Tibial artery (tissue), 4 donors: ENCODE results near the gene CORO2B.

Experiments
- DNase-seq, 2 donors: peaks; one replicate each; pipeline ENCODE4 v3.0.0-alpha.2; 2019
- H3K27ac ChIP-seq, 2 donors: fragments of 200-600 bp; sonication (generic) in 1 of 2; 1 replicate in 1 of 2; 2 replicates in 1 of 2; pipeline ENCODE4 v1.5.1; 2018 to 2019; ENCODE audit warnings: mild to moderate bottlenecking in 1 of 2
- H3K27me3 ChIP-seq, 2 donors: fragments of 200-600 bp; sonication (generic) in 1 of 2; one replicate each; pipeline versions ENCODE4 v1.5.1 to v1.6.0; 2016 to 2019
- H3K36me3 ChIP-seq, 3 donors: fragments of 200-600 bp; sonication (generic) in 2 of 3; one replicate each; pipeline ENCODE4 v1.5.1; 2016 to 2019; ENCODE audit warnings: mild to moderate bottlenecking in 2 of 3
- H3K4me1 ChIP-seq, 4 donors: fragments of 200-600 bp; sonication (generic) in 2 of 4; 1 replicate in 3 of 4; 2 replicates in 1 of 4; pipeline ENCODE4 v1.5.1; 2016 to 2019
- H3K4me3 ChIP-seq, 2 donors: fragments of 200-600 bp; sonication (generic) in 1 of 2; 1 replicate in 1 of 2; 2 replicates in 1 of 2; pipeline ENCODE4 v1.5.1; 2018 to 2019; ENCODE audit warnings: mild to moderate bottlenecking in 2 of 2
- H3K9me3 ChIP-seq, 3 donors: fragments of 200-600 bp; sonication (generic) in 1 of 3; one replicate each; pipeline ENCODE4 v1.5.1; 2016 to 2019
- intact Hi-C: fragments of 100-400 bp; cut with DNase I; formaldehyde crosslinking; loops from one replicate; pipeline ENCODE4 v1.15.0; 2023; ENCODE audit warnings: low total_unique reads
- TF ChIP-seq, protein P1 (sequence below), 2 experiments: fragments of 200-600 bp in 1 of 2; fragments of 450-650 bp in 1 of 2; IDR thresholded peaks; one replicate each; pipeline ENCODE4 v1.5.1; 2017 to 2019; ENCODE audit warnings: antibody characterized with exemption in 2 of 2, mild to moderate bottlenecking in 1 of 2, moderate library complexity in 1 of 2

Gene CORO2B

DNA sequence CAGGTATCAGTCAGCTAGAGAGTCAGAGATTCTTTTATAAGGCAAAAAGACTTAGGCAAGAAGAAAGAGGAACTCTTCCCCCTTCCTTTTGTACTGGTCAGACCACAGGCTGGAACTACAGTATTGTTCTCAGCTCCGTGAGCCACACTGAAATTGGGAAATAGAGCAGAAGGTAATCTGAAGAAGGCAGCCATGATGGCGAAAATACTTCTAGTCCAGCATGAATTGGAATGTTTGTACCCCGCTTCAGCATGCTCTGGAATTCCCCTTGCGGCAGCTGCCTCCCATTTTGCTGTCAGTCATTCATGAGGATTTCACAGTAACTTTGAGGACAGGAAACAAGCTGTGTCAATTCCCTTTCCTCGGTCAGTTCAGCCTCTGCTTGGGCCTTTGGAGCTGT is 96.2 kb downstream of the CORO2B start:
- DNase-seq: peak in 1 of 2 donors; percentile 33
- no peaks in the 10 kb centered on the region for H3K36me3 ChIP-seq
- H3K27ac ChIP-seq: no peak overlapping the region
- H3K9me3 ChIP-seq: no peaks in the 10 kb centered on the region
- H3K4me3 ChIP-seq: no peak overlapping the region
- H3K4me1 ChIP-seq: no peaks in the 10 kb centered on the region
- H3K27me3 ChIP-seq: peaks cover 0 to 6% of the 10 kb centered on the region in 2 donors
- TF ChIP-seq, protein P1, sequence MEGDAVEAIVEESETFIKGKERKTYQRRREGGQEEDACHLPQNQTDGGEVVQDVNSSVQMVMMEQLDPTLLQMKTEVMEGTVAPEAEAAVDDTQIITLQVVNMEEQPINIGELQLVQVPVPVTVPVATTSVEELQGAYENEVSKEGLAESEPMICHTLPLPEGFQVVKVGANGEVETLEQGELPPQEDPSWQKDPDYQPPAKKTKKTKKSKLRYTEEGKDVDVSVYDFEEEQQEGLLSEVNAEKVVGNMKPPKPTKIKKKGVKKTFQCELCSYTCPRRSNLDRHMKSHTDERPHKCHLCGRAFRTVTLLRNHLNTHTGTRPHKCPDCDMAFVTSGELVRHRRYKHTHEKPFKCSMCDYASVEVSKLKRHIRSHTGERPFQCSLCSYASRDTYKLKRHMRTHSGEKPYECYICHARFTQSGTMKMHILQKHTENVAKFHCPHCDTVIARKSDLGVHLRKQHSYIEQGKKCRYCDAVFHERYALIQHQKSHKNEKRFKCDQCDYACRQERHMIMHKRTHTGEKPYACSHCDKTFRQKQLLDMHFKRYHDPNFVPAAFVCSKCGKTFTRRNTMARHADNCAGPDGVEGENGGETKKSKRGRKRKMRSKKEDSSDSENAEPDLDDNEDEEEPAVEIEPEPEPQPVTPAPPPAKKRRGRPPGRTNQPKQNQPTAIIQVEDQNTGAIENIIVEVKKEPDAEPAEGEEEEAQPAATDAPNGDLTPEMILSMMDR (IDR thresholded peaks at IDR 0.05): no peak
- intact Hi-C loops: loop anchor here (2.0 to 5.0 kb wide), 3 partner anchors 118 to 422 kb away; no protein-coding TSS in a partner anchor

DNA sequence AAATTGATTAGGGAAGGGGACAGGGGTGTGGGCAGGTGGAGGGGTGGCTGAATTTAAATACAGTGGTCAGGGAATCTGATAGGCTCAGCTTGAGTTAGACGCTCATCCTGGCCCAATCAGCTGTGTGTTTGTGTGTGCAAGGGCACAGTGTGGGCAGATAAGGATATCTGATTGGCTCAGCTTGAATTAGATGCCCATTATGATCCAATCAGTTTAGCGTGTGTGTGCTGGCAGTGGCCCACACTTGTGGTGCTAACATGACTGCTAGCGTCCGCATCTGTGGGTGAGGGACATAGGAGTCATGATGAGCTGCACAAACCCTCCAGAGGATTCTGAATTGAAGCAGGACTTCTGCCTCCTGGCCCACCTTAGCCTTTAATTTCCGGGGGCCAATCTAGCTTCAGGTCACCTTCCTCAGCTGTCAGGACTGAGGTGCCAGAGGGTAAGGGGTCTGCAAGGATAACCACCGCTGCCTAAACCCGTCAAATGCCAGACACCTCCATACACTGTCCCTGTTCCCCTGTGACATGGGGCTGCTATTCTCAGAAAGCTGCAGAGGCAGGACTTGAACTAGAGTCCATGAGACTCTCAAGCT is 97.3 kb downstream of the CORO2B start:
- DNase-seq: peak in 1 of 2 donors; percentile 24
- intact Hi-C loops: loop anchor here (5.0 kb wide), 1 partner anchor 369 kb away; no protein-coding TSS in a partner anchor

DNA sequence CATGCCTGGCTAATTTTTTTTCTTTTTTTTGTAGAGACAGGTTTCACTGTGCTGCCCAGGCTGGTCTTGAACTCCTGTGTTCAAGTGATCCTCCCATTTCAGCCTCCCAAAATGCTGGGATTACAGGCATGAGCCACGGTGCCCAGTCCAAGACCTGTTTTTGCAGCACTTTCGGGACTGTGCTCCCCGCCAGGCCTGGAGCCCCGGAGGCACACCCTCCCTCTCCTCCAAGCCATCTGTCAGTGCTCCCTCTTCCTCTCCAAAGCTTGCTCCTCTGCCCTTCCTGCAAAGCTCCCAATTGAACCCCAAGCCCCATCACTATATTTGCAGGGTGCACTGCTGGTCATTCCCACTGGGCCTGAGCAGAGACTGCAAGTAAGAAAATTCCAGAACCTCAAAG is 98.1 kb downstream of the CORO2B start:
- Histone ChIP-seq H3K36me3 (no peaks in the 10 kb centered on the region), H3K4me3 (no peak overlapping the region), H3K4me1 (no peaks in the 10 kb centered on the region), H3K27ac (no peak overlapping the region), H3K27me3 (peaks cover 0 to 6% of the 10 kb centered on the region in 2 donors), H3K9me3 (no peaks in the 10 kb centered on the region)
- no peak for DNase-seq
- TF ChIP-seq, protein P1 (IDR thresholded peaks at IDR 0.05): no peak
- intact Hi-C loops: loop anchor here (5.0 kb wide), 1 partner anchor 370 kb away; no protein-coding TSS in a partner anchor

More for the DNA sequence above, 97.3 kb downstream of the CORO2B start:
- TF ChIP-seq, protein P1 (IDR thresholded peaks at IDR 0.05): no peak
- H3K4me3 ChIP-seq: no peak overlapping the region
- H3K4me1 ChIP-seq: no peaks in the 10 kb centered on the region
- no peak overlapping the region for H3K27ac ChIP-seq
- H3K9me3 ChIP-seq: no peaks in the 10 kb centered on the region
- no peaks in the 10 kb centered on the region for H3K36me3 ChIP-seq
- peaks cover 0 to 6% of the 10 kb centered on the region in 2 donors for H3K27me3 ChIP-seq

DNA sequence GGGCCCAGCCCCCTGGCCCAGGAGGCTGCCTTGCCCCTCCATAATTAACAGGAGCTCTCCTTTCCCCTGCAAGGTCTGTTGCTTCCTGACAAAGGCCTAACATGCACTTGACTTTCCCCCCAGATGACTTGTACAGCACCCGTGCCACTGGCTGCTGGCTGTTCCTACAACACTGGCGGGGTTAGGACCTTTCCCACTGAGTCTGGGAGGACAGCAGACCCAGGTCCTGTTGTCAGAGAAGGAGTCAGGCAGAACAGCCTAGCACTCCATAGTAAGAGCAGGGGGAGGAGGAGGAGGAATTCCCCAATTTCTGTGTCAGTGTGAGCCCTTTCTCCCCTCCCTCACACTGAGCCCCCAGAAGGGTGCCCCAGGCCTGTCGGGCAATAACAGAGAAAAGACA is 99.2 kb downstream of the CORO2B start:
- peak in 1 of 2 donors; percentile 33 for DNase-seq
- H3K4me1 ChIP-seq: no peaks in the 10 kb centered on the region

DNA sequence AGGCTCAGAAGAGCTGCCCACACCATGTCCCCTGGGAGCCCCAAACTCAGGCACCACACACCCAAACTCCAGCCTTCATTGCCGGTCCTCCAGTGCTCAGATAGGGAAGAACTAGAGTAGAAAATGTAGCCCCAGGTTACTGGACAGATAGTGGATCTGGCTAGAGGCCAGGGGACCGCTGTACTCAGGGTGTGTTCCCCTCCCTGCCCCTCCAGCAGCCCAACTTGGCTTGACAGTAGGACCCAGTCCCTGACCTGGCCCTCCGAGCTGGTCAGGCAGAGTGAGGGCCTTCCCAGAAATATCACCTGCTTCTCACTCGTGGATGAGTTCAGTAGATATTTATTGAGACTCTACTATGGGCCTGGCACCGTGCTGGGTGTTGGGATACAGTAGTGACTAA is 100.0 kb downstream of the CORO2B start:
- TF ChIP-seq, protein P1 (IDR thresholded peaks at IDR 0.05): no peak
- H3K4me1 ChIP-seq: no peaks in the 10 kb centered on the region

More for the DNA sequence above, 99.2 kb downstream of the CORO2B start:
- H3K27me3 ChIP-seq: peaks cover 0 to 5% of the 10 kb centered on the region in 2 donors
- no peak overlapping the region for H3K27ac ChIP-seq
- TF ChIP-seq, protein P1 (IDR thresholded peaks at IDR 0.05): no peak
- no peaks in the 10 kb centered on the region for H3K36me3 ChIP-seq
- no peaks in the 10 kb centered on the region for H3K9me3 ChIP-seq
- H3K4me3 ChIP-seq: no peak overlapping the region
- intact Hi-C loops: loop anchor here (5.0 kb wide), 1 partner anchor 371 kb away; no protein-coding TSS in a partner anchor

More for the DNA sequence above, 100.0 kb downstream of the CORO2B start:
- Histone ChIP-seq H3K9me3 (no peaks in the 10 kb centered on the region), H3K27me3 (no peaks in the 10 kb centered on the region), H3K36me3 (no peaks in the 10 kb centered on the region), H3K27ac (no peak overlapping the region), H3K4me3 (no peak overlapping the region)
- peak in 1 of 2 donors; percentile 51 for DNase-seq
- intact Hi-C loops: loop anchor here (5.0 kb wide), 1 partner anchor 371 kb away; no protein-coding TSS in a partner anchor
